ENCODE data around the gene SLC25A43. TPM values are rescaled to one million over a fixed set of nuclear protein-coding genes. Genes with fewer than 3 reads are reported as not detected.

Gene SLC25A43
- total and polyA plus RNA-seq, 9 of the 15 experiments (the other 6 are each of a cell fraction or from before 2014, with no cell fraction given): 1.3 to 8.4 (median 4.0) TPM

DNA sequence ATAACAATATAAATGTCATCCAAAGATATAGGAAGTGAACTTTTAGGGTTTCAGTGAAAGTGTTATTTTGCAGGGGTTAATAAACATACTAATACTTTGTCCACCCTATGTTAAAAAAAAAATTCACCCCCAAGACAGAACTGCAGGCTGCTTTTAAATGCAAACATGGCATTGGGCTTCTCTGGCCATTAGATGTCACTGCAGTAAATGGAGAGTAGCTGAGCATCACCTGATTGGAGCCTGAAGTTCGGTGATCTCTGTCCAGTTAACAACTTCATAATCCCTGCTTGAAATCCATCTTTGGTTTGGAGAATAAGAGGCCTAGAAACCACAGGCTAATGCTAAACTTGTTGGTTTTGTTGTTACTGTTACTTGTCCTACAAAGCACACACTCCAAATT lies 18.7 kb downstream of the SLC25A43 start (continued):
- TF ChIP-seq, protein P1, sequence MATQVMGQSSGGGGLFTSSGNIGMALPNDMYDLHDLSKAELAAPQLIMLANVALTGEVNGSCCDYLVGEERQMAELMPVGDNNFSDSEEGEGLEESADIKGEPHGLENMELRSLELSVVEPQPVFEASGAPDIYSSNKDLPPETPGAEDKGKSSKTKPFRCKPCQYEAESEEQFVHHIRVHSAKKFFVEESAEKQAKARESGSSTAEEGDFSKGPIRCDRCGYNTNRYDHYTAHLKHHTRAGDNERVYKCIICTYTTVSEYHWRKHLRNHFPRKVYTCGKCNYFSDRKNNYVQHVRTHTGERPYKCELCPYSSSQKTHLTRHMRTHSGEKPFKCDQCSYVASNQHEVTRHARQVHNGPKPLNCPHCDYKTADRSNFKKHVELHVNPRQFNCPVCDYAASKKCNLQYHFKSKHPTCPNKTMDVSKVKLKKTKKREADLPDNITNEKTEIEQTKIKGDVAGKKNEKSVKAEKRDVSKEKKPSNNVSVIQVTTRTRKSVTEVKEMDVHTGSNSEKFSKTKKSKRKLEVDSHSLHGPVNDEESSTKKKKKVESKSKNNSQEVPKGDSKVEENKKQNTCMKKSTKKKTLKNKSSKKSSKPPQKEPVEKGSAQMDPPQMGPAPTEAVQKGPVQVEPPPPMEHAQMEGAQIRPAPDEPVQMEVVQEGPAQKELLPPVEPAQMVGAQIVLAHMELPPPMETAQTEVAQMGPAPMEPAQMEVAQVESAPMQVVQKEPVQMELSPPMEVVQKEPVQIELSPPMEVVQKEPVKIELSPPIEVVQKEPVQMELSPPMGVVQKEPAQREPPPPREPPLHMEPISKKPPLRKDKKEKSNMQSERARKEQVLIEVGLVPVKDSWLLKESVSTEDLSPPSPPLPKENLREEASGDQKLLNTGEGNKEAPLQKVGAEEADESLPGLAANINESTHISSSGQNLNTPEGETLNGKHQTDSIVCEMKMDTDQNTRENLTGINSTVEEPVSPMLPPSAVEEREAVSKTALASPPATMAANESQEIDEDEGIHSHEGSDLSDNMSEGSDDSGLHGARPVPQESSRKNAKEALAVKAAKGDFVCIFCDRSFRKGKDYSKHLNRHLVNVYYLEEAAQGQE (IDR thresholded peaks at IDR 0.05; ENCODE audit: borderline replicate concordance): peak; percentile 32; the same call in 1 of the 2 replicates
- TF ChIP-seq, protein P1 (CRISPR knock-in tag; IDR thresholded peaks at IDR 0.05; ENCODE audit: low read depth): no peak
- TF ChIP-seq HDGF (IDR thresholded peaks at IDR 0.05): no peak
- no peak for TF ChIP-seq ASH1L (IDR thresholded peaks at IDR 0.05; ENCODE audit: borderline replicate concordance, low read depth, partially characterized antibody)
- no peak for TF ChIP-seq XRCC3 (IDR thresholded peaks at IDR 0.05)
- TF ChIP-seq CBX2 (IDR thresholded peaks at IDR 0.05; ENCODE audit: insufficient read depth, low read length, poor library complexity, severe bottlenecking): no peak
- TF ChIP-seq HEY1 (CRISPR knock-in tag; IDR thresholded peaks at IDR 0.05; ENCODE audit: borderline replicate concordance): no peak
- no peak for TF ChIP-seq ZNF232 (CRISPR knock-in tag; IDR thresholded peaks at IDR 0.05)
- no peak for TF ChIP-seq ZNF77 (CRISPR knock-in tag; IDR thresholded peaks at IDR 0.05)
- TF ChIP-seq, protein P2, sequence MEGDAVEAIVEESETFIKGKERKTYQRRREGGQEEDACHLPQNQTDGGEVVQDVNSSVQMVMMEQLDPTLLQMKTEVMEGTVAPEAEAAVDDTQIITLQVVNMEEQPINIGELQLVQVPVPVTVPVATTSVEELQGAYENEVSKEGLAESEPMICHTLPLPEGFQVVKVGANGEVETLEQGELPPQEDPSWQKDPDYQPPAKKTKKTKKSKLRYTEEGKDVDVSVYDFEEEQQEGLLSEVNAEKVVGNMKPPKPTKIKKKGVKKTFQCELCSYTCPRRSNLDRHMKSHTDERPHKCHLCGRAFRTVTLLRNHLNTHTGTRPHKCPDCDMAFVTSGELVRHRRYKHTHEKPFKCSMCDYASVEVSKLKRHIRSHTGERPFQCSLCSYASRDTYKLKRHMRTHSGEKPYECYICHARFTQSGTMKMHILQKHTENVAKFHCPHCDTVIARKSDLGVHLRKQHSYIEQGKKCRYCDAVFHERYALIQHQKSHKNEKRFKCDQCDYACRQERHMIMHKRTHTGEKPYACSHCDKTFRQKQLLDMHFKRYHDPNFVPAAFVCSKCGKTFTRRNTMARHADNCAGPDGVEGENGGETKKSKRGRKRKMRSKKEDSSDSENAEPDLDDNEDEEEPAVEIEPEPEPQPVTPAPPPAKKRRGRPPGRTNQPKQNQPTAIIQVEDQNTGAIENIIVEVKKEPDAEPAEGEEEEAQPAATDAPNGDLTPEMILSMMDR (IDR thresholded peaks at IDR 0.05 in 2 of 3, conservative IDR thresholded peaks at IDR 0.05 in 1 of 3; ENCODE audit: insufficient read depth in 2 of 3, low read depth in 1 of 3, low read length in 3 of 3): peak; percentile 18 to 65 (median 50); a peak in 5 of 6 replicates
- no peak for TF ChIP-seq IRF2 (CRISPR knock-in tag; IDR thresholded peaks at IDR 0.05)
